OCI-LY7 (cell line): ENCODE results near the gene MTG2. TPM values are rescaled to one million over a fixed set of nuclear protein-coding genes. Genes with fewer than 3 reads are reported as not detected.

ENCODE experiments used
- BruUV-seq: library from RNA; stranded (reverse); fragments of 400-500 nt; replicated peaks from 2 replicates; lab custom pipeline; 2021; lab: Mats Ljungman, UMichigan
- CTCF ChIA-PET: fragments of 300-600 bp; sonication (Branson Sonifier 250); formaldehyde crosslinking; loops from one replicate; lab custom pipeline; 2022; ENCODE audit warnings: antibody characterized with exemption; ENCODE audit not compliant: unreplicated experiment; lab: Charles Lee
- POLR2A ChIA-PET: fragments of 300-600 bp; sonication (Branson Sonifier 250); formaldehyde crosslinking; loops from one replicate; lab custom pipeline; 2022; ENCODE audit warnings: antibody characterized with exemption; lab: Charles Lee
- DNase-seq: peaks from one replicate; pipeline ENCODE4 v3.0.0-alpha.2; 2015; ENCODE audit warnings: low spot score
- H2AFZ ChIP-seq: fragments of 200-600 bp; sonication (generic), shearing (Covaris generic); 2 replicates; pipeline ENCODE4 v1.6.1; 2014; ENCODE audit warnings: mild to moderate bottlenecking, antibody characterized with exemption, low read length, moderate library complexity
- H3K27ac ChIP-seq: fragments of 200-600 bp; sonication (generic); 2 replicates; pipeline ENCODE4 v1.5.1; 2014; ENCODE audit warnings: mixed run types, low read depth, mild to moderate bottlenecking, moderate library complexity, low read length, inconsistent platforms; ENCODE audit not compliant: poor library complexity, severe bottlenecking
- H3K36me3 ChIP-seq: fragments of 200-600 bp; sonication (generic); 2 replicates; pipeline ENCODE4 v1.6.1; 2014; ENCODE audit warnings: mild to moderate bottlenecking, antibody characterized with exemption, low read length, moderate library complexity, mixed read lengths; ENCODE audit not compliant: insufficient read depth
- H3K4me1 ChIP-seq: fragments of 200-600 bp; sonication (generic); 2 replicates; pipeline ENCODE4 v1.5.1; 2014; ENCODE audit warnings: mild to moderate bottlenecking, low read length; ENCODE audit not compliant: insufficient read depth, poor library complexity, severe bottlenecking
- H3K4me2 ChIP-seq: fragments of 200-600 bp; sonication (generic); 2 replicates; pipeline ENCODE4 v1.6.1; 2014; ENCODE audit warnings: mild to moderate bottlenecking, low read length
- H3K4me3 ChIP-seq: fragments of 200-600 bp; sonication (generic); 2 replicates; pipeline ENCODE4 v1.5.1; 2014; ENCODE audit warnings: mild to moderate bottlenecking, low read depth, low read length; ENCODE audit not compliant: poor library complexity, severe bottlenecking
- H3K79me2 ChIP-seq: fragments of 200-600 bp; sonication (generic); 2 replicates; pipeline ENCODE4 v1.6.1; 2016; ENCODE audit warnings: low read depth, mild to moderate bottlenecking, low read length, moderate library complexity, mixed read lengths; ENCODE audit not compliant: insufficient read depth
- H3K9me2 ChIP-seq: fragments of 200-600 bp; sonication (generic); 2 replicates; pipeline ENCODE4 v1.6.1; 2016; ENCODE audit warnings: mild to moderate bottlenecking, low read length, mixed read lengths; ENCODE audit not compliant: insufficient read depth
- H3K9me3 ChIP-seq: fragments of 200-600 bp; sonication (generic); 2 replicates; pipeline ENCODE4 v1.6.1; 2014; ENCODE audit warnings: mild to moderate bottlenecking, mixed run types, low read length, mixed read lengths
- H4K20me1 ChIP-seq: fragments of 200-600 bp; sonication (generic); 2 replicates; pipeline ENCODE4 v1.6.1; 2014; ENCODE audit warnings: mild to moderate bottlenecking, antibody characterized with exemption, low read length, moderate library complexity, mixed read lengths; ENCODE audit not compliant: insufficient read depth
- CTCF ChIP-seq: fragments of 200-600 bp; sonication (generic); conservative IDR thresholded peaks from 2 replicates; pipeline ENCODE4 v1.5.1; 2014; ENCODE audit warnings: mild to moderate bottlenecking, antibody characterized with exemption, low read length, moderate library complexity, mixed read lengths
- EZH2phosphoT487 ChIP-seq: fragments of 200-600 bp; sonication (generic); IDR thresholded peaks from 2 replicates; pipeline ENCODE4 v1.6.1; 2018; ENCODE audit warnings: low read depth, borderline replicate concordance, mild to moderate bottlenecking, mixed run types, antibody characterized with exemption, low read length, moderate library complexity, mixed read lengths
- intact Hi-C: fragments of 100-400 bp; cut with micrococcal nuclease; formaldehyde crosslinking; loops from one replicate; pipeline ENCODE4 v1.10.0; 2022; ENCODE audit not compliant: unreplicated experiment
- total RNA-seq, 2 experiments: library from RNA; depleted of rRNA in 1 of 2; stranded (reverse); fragments of >200 nt in 1 of 2; shearing (Covaris generic) in 1 of 2; gene quantifications; 2 replicates each; pipeline ENCODE4 v1.2.3, GENCODE V29; 2014 to 2022

Gene MTG2
- total RNA-seq, 2 experiments from 2014 or later, result 24.1 to 37.5 TPM

GRCh38 chr20:62186887-62187866, 4.3 kb downstream of the MTG2 start:
- no peak overlapping the region for H3K4me2 ChIP-seq
- peaks cover 51% of the 10 kb centered on the region for H3K79me2 ChIP-seq
- H3K9me3 ChIP-seq, result no peaks in the 10 kb centered on the region
- POLR2A ChIA-PET, result interaction anchor here (1.2 kb wide), 1 partner anchor 51 kb away, joined by 3 read pairs; no protein-coding TSS in a partner anchor
- H3K36me3 ChIP-seq, result peaks cover 22% of the 10 kb centered on the region
- DNase-seq, result no peak
- no peak overlapping the region for H3K4me3 ChIP-seq
- H3K27ac ChIP-seq, result no peak overlapping the region
- no peak for TF ChIP-seq EZH2phosphoT487
- TF ChIP-seq CTCF, result no peak
- H3K9me2 ChIP-seq, result no peaks in the 10 kb centered on the region
- peaks cover 20% of the 10 kb centered on the region for H3K4me1 ChIP-seq
- H2AFZ ChIP-seq, result no peak overlapping the region
- no TSS peak for BruUV-seq
- intact Hi-C loops, result no loop called here
- no peaks in the 10 kb centered on the region for H4K20me1 ChIP-seq
- CTCF ChIA-PET, result no interaction called here

- peaks cover 23% of the 10 kb centered on the region for H3K4me1 ChIP-seq
- DNase-seq, result no peak
- intact Hi-C loops, result no loop called here
- no peaks in the 10 kb centered on the region for H3K9me3 ChIP-seq
- H3K4me2 ChIP-seq, result no peak overlapping the region
- peaks cover 28% of the 10 kb centered on the region for H3K36me3 ChIP-seq
- no TSS peak for BruUV-seq
- H3K9me2 ChIP-seq, result no peaks in the 10 kb centered on the region
- no peak for TF ChIP-seq EZH2phosphoT487
- TF ChIP-seq CTCF, result no peak
- no peak overlapping the region for H3K27ac ChIP-seq
- no peak overlapping the region for H3K4me3 ChIP-seq
- H2AFZ ChIP-seq, result no peak overlapping the region
- peaks cover 29% of the 10 kb centered on the region for H3K79me2 ChIP-seq
- H4K20me1 ChIP-seq, result no peaks in the 10 kb centered on the region
- ChIA-PET POLR2A (no interaction called here), CTCF (no interaction called here)
Observed at GRCh38 chr20:62190639-62191411, 8.0 kb downstream of the MTG2 start.
